Stimulated activated memory B cell treated with anti-CD40 and anti-IgM and Interleukin-4, amounts not matched to agents 10 μg/mL and 1 μg/mL and 100 μg/mL, for 72 hours (primary cell): ENCODE measurements around the gene ZRANB1.

ENCODE experiments used
- ATAC-seq: fragments of 150-1000 bp; cut with Tn5 transposase; 2 replicates; pipeline ENCODE4 v1.10.0; 2021
- H3K27ac Mint-ChIP-seq: one replicate; pipeline ENCODE4 v1.8.0; 2022; ENCODE audit warnings: mild to moderate bottlenecking, mixed read lengths
- H3K27me3 Mint-ChIP-seq: one replicate; pipeline ENCODE4 v1.8.0; 2022; ENCODE audit warnings: mixed read lengths
- H3K36me3 Mint-ChIP-seq: one replicate; pipeline ENCODE4 v1.8.0; 2022; ENCODE audit warnings: mixed read lengths
- H3K4me1 Mint-ChIP-seq: one replicate; pipeline ENCODE4 v1.8.0; 2022; ENCODE audit warnings: mixed read lengths
- H3K4me3 Mint-ChIP-seq: one replicate; pipeline ENCODE4 v1.8.0; 2022; ENCODE audit warnings: mild to moderate bottlenecking, moderate library complexity, mixed read lengths
- H3K9me3 Mint-ChIP-seq: one replicate; pipeline ENCODE4 v1.8.0; 2022; ENCODE audit warnings: mixed read lengths

ZRANB1 gene

DNA sequence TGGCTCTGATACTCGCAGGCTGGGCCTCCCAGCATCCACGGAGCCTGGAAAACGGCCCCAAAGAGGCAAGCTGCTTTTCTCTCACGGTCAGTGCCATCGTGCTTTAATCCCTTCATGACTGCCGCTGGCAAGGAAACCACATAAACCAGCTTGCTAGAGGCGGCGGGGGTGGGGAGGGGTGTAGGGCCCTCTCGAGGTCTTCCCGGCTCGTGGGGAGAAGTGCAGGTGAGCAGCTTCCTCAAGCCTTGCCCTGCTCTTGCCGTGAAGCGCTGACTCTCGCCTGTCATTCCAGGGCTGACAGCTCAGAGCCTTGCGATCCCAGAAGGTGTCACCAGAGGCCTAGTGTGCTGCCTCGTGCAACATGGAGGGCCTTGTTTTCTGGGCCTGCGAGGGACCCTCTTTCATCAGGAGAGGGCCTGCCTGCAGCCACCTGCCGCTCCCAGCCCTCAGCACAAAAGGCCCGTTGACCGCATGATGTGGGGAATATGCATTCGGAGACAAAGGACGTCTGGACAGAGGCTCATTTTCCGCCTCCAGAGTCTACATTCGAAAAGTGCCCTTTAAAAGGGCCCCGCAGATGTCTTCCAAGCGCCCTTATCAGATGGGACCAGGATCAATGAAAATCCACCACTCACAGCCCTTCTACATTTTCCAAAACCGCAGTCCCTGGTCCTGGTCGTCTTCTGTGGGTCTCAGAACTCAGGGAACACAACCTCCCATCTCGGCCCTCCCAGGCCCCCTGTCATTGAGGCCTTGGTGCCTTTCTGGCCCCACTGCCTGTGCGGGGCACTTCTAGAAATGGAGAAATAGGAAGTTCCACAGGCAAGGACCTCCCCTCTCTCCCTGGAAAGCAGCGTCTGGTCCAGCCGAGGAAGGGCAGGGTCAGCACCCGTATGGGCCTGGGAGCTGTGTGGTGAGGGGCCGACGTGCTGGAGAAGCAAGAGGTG lies 58.7 kb downstream of the ZRANB1 start:
- H3K27ac Mint-ChIP-seq, result no peak overlapping the region
- H3K4me1 Mint-ChIP-seq, result no peaks in the 10 kb centered on the region
- peaks cover 39% of the 10 kb centered on the region for H3K27me3 Mint-ChIP-seq
- no peaks in the 10 kb centered on the region for H3K36me3 Mint-ChIP-seq
- ATAC-seq, result no peak
- H3K4me3 Mint-ChIP-seq, result no peak overlapping the region
- H3K9me3 Mint-ChIP-seq, result no peaks in the 10 kb centered on the region

DNA sequence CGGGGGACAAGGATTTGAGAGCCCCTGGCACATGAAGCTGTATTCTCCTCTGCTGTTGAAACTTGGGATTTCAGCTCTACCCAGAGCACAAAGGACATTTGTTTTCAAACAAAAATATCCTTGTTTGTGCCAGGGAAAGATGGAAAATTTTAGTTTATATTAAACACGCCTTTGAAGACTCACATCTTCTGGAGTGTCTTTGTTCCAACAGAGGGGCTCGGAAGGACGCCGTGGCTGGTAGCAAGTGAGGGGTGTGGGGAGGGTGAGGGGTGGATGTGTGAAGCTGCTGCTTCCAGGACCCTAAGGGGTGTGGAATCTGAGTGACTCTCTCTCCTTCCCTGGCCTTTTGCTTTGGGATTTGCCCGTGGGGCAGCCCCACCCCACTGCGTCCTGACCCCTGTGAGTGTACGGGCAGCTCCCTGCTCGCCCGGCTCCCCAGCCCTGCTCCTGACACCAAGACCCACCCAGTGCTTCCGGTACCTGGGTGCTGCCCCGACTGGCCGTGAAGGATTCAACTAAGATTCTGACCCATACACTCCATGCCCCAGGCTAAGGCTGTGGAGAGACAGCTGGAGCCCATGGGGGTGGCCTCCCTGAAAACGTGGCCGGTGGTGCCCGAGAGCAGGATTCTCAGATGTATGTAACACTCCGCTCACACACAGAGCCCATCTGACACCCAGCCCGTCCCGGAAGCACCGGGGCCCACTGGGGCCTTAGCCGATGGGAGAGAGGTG lies 59.6 kb downstream of the ZRANB1 start:
- ATAC-seq, result no peak
- Mint-ChIP-seq H3K27ac (no peak overlapping the region), H3K9me3 (no peaks in the 10 kb centered on the region), H3K36me3 (no peaks in the 10 kb centered on the region), H3K4me3 (no peak overlapping the region), H3K4me1 (no peaks in the 10 kb centered on the region), H3K27me3 (peaks cover 48% of the 10 kb centered on the region)

DNA sequence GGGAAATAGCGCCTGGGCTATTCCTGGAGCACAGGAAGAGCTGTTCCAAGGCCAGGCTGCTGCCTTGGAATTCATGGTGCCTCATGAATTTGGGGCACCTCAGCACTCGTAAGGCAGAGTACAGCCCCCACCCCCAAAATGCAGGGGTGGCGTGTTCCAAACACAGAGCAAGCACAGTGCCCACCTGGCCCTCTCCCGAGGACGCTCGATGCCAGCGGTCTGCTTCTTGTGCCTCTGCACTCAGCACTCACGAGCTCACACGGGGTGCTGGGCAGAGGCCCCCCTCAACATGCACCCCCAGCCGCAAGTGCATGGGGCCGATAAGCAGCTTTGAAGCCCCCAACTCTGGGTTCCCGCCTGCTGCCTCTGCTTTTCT lies 60.1 kb downstream of the ZRANB1 start:
- Mint-ChIP-seq H3K27ac (no peak overlapping the region), H3K4me3 (no peak overlapping the region), H3K4me1 (no peaks in the 10 kb centered on the region), H3K9me3 (no peaks in the 10 kb centered on the region), H3K36me3 (no peaks in the 10 kb centered on the region), H3K27me3 (peaks cover 53% of the 10 kb centered on the region)
- ATAC-seq, result no peak

GRCh38 chr10:125002423-125003145 lies 60.7 kb downstream of the ZRANB1 start:
- H3K4me3 Mint-ChIP-seq, result no peak overlapping the region
- H3K27me3 Mint-ChIP-seq, result peaks cover 57% of the 10 kb centered on the region
- H3K27ac Mint-ChIP-seq, result no peak overlapping the region
- H3K36me3 Mint-ChIP-seq, result no peaks in the 10 kb centered on the region
- no peaks in the 10 kb centered on the region for H3K4me1 Mint-ChIP-seq
- ATAC-seq, result no peak
- no peaks in the 10 kb centered on the region for H3K9me3 Mint-ChIP-seq

DNA sequence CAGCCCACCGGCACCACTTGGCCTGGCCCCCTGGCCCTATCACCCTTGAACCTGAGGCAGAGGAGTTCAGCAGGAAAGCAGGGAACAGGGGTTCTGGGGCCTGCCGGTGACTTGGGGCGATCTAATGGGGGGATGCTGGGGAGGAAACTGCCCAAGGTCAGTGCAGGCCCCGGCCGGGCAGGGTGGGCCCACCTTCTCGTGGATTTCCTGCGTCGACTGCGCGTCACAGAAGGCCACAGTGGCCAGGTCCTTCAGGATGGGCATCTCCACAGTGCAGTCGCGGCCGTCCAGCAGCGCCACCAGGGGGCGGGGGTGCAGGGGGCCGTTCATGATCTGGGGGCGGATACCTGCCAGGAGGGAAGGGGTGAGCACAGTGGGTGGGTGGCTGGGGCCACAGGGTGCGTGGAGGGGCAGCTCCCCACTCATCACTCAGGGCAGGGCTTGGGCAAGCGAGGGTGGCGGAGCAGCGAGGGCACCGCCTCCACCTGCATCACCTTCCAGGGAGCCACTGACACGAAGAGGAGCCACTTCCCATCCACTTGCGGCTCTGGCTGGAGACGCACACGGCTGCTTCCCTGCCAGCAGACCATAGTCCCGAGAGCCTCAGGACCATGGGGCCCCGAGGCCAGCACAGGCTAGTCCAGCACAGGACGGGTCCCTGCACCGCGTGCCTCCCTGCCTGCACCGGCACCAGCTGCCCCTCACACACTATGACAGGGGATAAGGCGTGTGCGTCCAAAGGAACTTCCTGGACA lies 61.4 kb downstream of the ZRANB1 start:
- H3K27ac Mint-ChIP-seq, result no peak overlapping the region
- no peak for ATAC-seq

DNA sequence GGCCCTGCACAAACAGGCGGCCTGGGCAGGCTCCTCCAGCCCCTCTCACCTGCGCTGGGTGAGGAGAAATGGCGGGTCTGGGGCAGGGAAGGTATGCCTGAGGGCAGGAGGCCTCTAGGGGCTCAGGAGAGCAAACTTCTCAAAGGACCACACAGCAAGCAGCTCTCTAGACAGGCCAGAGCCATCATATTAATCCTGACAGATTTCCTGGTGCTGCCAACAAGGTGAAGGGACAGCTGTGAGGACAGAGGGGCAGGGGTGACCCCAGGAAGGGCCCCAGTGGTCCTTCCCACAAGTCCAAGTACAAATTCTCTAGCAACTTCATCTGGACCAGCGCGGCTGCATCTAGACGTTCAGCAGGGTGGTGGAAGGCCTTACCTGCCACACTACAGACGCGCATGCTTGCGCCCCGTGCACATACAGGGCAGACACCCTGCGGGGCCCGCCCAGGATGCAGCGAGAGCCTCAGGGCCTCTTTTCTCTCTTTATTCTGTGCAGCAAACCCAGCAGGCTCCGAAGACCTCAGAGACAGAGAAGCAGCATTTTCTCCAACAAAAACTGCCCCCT lies 62.1 kb downstream of the ZRANB1 start:
- no peak overlapping the region for H3K4me3 Mint-ChIP-seq
- ATAC-seq, result no peak

More for the DNA sequence above, 61.4 kb downstream of the ZRANB1 start:
- no peaks in the 10 kb centered on the region for H3K4me1 Mint-ChIP-seq
- H3K9me3 Mint-ChIP-seq, result no peaks in the 10 kb centered on the region
- H3K4me3 Mint-ChIP-seq, result no peak overlapping the region
- no peaks in the 10 kb centered on the region for H3K36me3 Mint-ChIP-seq
- H3K27me3 Mint-ChIP-seq, result peaks cover 57% of the 10 kb centered on the region

DNA sequence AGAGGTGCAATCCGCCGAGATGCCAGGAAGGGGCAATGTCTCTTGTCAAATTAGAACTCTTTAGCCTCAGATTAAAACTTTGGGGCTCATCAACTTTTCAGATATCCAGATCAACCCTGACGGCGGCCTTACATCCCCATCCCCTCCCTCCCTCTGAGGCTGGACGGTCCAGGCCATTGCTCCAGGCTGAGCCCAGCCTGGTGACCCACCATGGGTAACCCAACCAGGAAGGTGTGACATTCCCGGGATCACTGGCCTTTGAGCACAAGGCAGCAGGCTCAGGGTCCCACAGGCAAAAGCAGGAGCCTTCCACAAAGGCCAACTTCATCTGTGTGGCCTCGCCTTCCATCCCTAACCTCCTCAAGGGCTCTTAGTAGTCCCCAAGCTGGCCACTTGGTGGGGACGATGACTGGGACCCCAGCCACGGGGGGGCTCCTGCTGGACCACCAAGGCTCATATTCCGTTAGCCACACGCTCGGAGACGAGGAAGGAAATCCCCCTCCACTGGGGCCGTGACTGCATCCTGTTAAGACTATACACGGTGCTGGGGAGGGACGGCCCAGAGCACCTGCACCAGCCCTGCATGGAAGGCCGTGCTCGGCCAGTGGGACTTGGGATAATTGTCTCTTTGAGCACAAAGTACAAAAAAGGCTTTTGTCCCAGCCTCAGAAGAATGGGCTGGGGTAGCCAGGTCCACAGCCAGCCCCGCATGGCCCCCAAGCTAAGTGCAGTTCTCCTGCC lies 62.8 kb downstream of the ZRANB1 start:
- H3K27ac Mint-ChIP-seq, result no peak overlapping the region
- H3K9me3 Mint-ChIP-seq, result no peaks in the 10 kb centered on the region
- no peaks in the 10 kb centered on the region for H3K4me1 Mint-ChIP-seq
- peaks cover 54% of the 10 kb centered on the region for H3K27me3 Mint-ChIP-seq
- no peak overlapping the region for H3K4me3 Mint-ChIP-seq
- no peak for ATAC-seq
- no peaks in the 10 kb centered on the region for H3K36me3 Mint-ChIP-seq

More for the DNA sequence above, 62.1 kb downstream of the ZRANB1 start:
- H3K36me3 Mint-ChIP-seq, result no peaks in the 10 kb centered on the region
- no peaks in the 10 kb centered on the region for H3K9me3 Mint-ChIP-seq
- H3K27ac Mint-ChIP-seq, result no peak overlapping the region
- H3K27me3 Mint-ChIP-seq, result peaks cover 57% of the 10 kb centered on the region
- H3K4me1 Mint-ChIP-seq, result no peaks in the 10 kb centered on the region

GRCh38 chr10:125005312-125006187 lies 63.6 kb downstream of the ZRANB1 start:
- no peaks in the 10 kb centered on the region for H3K9me3 Mint-ChIP-seq
- ATAC-seq, result no peak
- H3K36me3 Mint-ChIP-seq, result no peaks in the 10 kb centered on the region
- H3K4me3 Mint-ChIP-seq, result no peak overlapping the region
- H3K4me1 Mint-ChIP-seq, result no peaks in the 10 kb centered on the region
- H3K27ac Mint-ChIP-seq, result no peak overlapping the region
- H3K27me3 Mint-ChIP-seq, result peaks cover 46% of the 10 kb centered on the region

DNA sequence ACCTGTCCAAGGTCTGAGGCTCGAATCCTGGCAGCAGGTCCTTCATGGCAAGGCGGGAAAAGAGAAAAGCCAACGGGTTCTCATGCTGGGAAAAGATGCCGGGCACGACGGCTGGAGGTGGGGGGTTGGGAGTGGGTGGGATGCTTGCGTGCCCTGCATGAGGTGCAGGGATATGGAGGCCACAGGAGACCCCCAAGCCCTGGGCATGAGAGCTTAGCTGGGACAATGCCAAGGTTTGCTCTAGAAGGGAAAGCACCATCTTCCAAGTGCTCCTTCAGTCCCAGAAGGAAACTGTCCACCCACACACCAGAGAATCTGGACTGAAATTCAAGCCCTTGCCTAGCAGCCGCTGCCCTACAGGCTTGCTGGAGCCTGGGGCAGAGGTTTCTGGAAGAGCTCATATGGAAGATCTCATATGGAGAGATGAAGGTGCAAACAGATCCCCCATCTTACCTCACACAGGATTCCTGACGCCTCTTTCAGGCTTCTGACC lies 64.3 kb downstream of the ZRANB1 start:
- ATAC-seq, result no peak
- Mint-ChIP-seq H3K27me3 (peaks cover 45% of the 10 kb centered on the region), H3K27ac (no peak overlapping the region), H3K9me3 (no peaks in the 10 kb centered on the region), H3K4me3 (no peak overlapping the region), H3K4me1 (no peaks in the 10 kb centered on the region), H3K36me3 (no peaks in the 10 kb centered on the region)

- H3K27me3 Mint-ChIP-seq, result peaks cover 53% of the 10 kb centered on the region
- no peak overlapping the region for H3K4me3 Mint-ChIP-seq
- H3K9me3 Mint-ChIP-seq, result no peaks in the 10 kb centered on the region
- H3K36me3 Mint-ChIP-seq, result no peaks in the 10 kb centered on the region
- H3K27ac Mint-ChIP-seq, result no peak overlapping the region
- H3K4me1 Mint-ChIP-seq, result no peaks in the 10 kb centered on the region
- no peak for ATAC-seq
Measured at GRCh38 chr10:125006921-125007426, 65.1 kb downstream of the ZRANB1 start.

GRCh38 chr10:125007436-125007835 lies 65.5 kb downstream of the ZRANB1 start:
- Mint-ChIP-seq H3K4me3 (no peak overlapping the region), H3K27ac (no peak overlapping the region), H3K27me3 (peaks cover 56% of the 10 kb centered on the region), H3K36me3 (no peaks in the 10 kb centered on the region), H3K9me3 (no peaks in the 10 kb centered on the region), H3K4me1 (no peaks in the 10 kb centered on the region)
- no peak for ATAC-seq

- H3K27ac Mint-ChIP-seq, result no peak overlapping the region
- H3K36me3 Mint-ChIP-seq, result no peaks in the 10 kb centered on the region
- ATAC-seq, result no peak
- H3K9me3 Mint-ChIP-seq, result no peaks in the 10 kb centered on the region
- no peak overlapping the region for H3K4me3 Mint-ChIP-seq
- no peaks in the 10 kb centered on the region for H3K4me1 Mint-ChIP-seq
- H3K27me3 Mint-ChIP-seq, result peaks cover 41% of the 10 kb centered on the region
Measured at GRCh38 chr10:125008689-125009638, 67.0 kb downstream of the ZRANB1 start.
